GM19463 (cell line): ENCODE data around the gene PLEKHB1.

Source experiments
- ATAC-seq: cut with Tn5 transposase; IDR thresholded peaks from one replicate; pipeline ENCODE4 v1.9.1; 2021; ENCODE audit warnings: mild to moderate bottlenecking, moderate library complexity; ENCODE audit not compliant: unreplicated experiment

The PLEKHB1 gene

GRCh38 chr11:73648121-73648520, 1.7 kb downstream of the PLEKHB1 start:
- ATAC-seq = no peak

DNA sequence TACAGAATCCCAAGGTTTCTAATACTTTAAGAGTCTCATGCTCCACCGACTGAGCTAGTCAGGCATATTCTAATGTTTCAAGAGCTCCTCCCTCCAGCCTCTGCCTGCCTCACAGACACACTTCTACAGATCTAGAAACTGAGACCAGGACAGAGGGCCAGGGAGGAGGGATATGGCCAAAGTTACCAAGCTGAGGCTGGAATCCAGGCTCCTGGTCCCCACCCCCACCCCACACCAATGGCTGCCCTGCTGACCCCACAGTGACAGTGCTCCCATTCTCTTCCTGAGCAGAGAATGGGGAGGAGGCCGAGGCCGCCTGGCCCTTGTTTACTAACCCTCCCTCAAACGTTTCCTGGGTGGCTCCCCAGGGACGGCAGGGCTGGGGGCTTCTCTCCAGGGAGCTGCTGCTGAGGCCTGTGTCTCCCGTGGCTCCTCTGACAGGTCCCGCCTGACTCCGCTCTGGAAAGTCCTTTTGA, 2.2 kb downstream of the PLEKHB1 start:
- no peak for ATAC-seq

DNA sequence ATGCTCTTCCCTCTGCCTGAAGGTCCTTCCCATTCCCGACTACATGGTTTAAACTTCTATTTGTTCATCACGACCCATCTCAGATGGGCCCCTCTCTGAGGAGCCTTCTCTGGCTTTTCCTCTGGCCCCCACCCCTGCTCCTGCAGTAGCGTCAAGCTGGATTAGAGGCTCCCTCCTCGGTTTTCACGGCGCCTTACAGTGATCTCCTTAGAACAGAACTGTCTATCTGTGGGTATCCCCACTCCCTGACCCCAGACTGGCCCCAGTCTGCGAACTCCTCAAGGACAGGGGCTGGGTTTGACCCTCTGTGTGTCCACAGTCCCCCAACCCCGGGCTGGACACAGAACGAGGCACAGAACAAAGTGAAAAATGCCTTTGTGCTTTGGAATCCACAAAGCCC, 2.8 kb downstream of the PLEKHB1 start:
- ATAC-seq = no peak

- no peak for ATAC-seq
Measured at GRCh38 chr11:73650400-73650799, 4.0 kb downstream of the PLEKHB1 start.

DNA sequence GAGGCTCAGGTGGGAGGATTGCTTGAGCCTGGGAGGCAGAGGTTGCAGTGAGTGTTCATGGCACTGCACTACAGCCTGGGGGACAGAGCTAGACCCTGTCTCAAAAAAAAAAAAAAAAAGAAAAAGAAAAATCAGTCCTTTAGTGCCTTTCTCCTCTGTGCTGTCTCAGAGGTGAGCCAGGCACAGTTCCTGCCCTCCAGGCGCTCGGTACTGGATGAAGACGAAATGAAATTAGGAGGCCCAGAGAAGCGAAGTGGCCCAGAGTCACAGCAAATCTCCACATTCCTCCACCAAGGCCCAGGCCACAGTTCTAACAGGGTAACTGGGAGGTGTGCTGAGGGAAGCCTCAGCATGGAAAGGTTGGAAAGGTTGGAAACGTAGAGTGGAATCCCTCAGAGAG, 4.9 kb downstream of the PLEKHB1 start:
- ATAC-seq = no peak

GRCh38 chr11:73651661-73652045, 5.3 kb downstream of the PLEKHB1 start:
- ATAC-seq = no peak

GRCh38 chr11:73652046-73652730, 5.8 kb downstream of the PLEKHB1 start:
- no peak for ATAC-seq

DNA sequence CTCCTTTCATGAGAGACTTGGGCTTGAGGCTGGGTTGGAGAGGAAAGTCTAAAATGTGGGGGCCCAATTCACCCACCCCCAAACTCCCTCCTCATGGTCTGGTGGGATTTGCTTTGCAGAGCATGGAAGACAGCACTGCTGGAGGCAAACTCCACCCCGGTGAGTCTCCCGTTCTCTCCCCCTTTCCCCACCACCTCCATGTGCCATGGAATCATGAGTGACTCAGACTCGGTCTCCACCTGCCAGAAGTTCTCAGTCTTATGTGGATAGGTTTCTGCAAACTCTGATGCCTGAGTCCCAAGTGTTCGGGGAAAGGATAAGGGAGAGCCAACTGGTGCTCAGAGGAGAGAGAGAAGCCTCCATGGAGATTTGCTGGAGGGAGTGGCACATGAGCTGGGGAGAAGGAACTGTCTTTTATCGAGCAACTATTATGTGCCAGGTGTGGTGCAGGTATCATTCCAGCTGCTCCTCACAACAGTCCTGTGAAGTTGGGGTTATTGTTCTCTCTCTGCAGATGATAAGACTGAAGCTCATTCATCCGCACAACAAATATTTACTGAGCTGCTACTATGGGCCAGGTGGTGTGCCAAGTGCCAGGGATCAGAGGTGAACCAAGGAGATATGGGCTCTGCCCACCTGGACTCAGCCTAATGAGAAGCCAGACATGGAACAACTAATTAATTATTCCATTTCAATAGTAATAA, 6.6 kb downstream of the PLEKHB1 start:
- no peak for ATAC-seq

DNA sequence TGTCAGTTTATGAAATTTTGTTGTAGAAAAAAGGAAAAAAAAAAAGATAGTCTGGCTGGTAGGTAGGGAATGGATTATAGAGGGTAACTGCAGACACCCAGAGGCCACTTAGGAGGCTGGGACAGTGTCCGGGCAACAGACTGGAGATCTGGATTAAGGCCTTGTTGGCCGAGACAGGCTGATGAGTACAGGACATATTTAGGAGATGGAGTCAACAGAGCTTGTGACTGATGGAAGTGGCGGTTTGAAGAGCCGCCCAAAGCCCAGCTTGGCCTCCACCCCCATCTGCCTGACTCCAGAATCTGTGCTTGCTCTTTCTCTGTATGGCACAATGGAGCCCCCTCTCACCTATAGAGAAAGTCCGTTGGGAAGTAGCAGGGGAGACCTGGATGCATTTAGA, 7.6 kb downstream of the PLEKHB1 start:
- no peak for ATAC-seq

GRCh38 chr11:73654482-73655021, 8.2 kb downstream of the PLEKHB1 start:
- ATAC-seq = no peak

DNA sequence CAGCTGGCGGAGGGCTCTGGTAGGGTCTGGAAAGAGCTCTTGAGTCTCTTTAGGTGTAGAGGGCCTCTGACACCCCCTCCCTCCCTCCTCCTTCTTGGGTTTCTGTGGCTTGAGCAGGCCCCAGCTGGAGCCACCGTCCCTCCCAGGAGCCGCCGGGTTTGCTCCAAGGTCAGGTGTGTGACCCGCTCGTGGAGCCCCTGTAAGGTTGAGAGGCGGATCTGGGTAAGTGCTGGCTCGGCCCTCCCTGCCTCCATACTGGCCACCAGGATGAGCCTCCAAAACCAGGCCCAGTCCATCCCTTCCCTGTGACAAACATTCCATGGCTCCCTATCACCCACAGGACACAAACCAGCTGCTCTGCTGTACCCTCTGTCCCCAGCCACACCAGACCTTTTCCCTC, 9.3 kb downstream of the PLEKHB1 start:
- ATAC-seq = no peak

- no peak for ATAC-seq
Measured at GRCh38 chr11:73656985-73657384, 10.6 kb downstream of the PLEKHB1 start.

- no peak for ATAC-seq
Measured at GRCh38 chr11:73659961-73660360, 13.6 kb downstream of the PLEKHB1 start.

DNA sequence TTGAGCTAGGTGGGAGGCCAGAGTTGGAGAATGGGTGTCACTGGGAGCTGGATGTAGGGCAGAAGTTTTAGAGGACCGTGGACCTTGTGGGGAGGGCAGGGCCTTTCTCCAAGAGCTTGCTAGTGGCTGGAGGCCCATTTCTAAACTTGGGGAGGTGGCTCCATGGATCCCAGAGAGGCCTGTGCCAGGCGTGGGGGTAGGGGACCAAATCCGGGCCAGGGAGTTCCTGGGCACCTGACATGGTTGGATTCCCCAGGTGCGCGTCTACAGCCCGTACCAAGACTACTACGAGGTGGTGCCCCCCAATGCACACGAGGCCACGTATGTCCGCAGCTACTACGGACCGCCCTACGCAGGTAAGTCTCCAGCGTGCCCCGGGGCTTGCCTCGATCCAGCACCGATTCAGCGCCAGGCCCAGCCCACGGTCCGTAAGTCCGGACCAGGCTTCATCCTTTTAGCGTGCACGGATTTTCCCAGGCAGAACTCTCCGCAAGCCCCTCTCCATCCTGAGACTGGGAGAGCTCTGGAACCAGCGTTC, 14.2 kb downstream of the PLEKHB1 start:
- ATAC-seq = no peak

DNA sequence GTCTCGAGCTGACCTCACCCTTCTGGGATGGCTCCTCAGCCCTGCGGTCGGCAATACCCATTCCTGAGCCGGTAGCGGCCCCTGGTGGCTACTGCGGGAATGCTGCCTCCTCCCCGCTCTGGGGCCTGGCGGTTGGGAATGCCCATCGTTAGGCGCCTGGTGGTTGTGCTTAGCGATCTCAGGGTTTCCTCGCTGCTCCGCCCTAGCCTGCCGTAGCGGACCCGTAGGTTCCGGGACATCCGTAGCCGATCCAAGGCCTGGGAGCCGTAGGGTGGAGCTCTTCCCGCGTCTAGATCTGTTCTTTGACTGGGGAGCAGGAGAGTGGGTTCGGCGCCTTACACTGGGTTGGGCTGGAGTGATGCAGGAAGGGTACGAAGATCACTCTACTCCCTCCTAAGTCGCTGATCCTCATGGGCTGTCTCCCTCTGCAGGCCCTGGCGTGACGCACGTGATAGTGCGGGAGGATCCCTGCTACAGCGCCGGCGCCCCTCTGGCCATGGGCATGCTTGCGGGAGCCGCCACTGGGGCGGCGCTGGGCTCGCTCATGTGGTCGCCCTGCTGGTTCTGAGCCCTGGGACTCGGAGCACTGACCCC, 14.8 kb downstream of the PLEKHB1 start:
- peak; percentile 88 for ATAC-seq

- ATAC-seq = no peak
Measured at GRCh38 chr11:73662445-73663157, 16.2 kb downstream of the PLEKHB1 start.

- no peak for ATAC-seq
Measured at GRCh38 chr11:73663604-73664495, 17.5 kb downstream of the PLEKHB1 start.

DNA sequence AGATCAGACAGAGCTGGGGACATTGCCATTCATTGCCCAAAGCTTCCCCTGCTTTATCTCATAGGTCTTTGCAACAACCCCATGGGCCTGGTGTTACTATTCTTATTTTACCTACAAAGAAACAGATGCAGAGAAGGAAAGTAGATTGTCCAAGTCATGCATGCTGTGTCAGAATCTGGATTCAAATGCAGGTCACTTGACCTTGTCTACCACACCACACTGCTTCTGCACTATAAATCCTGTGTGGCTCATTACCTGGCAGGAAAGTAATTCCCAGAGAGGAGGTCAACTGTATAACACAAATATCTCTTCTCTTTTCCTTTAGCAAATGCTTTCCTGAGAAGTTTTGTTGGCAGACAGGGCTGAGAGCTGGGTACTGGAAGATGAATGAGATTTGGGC, 18.5 kb downstream of the PLEKHB1 start:
- ATAC-seq = no peak

- no peak for ATAC-seq
Measured at GRCh38 chr11:73667891-73668290, 21.5 kb downstream of the PLEKHB1 start.

DNA sequence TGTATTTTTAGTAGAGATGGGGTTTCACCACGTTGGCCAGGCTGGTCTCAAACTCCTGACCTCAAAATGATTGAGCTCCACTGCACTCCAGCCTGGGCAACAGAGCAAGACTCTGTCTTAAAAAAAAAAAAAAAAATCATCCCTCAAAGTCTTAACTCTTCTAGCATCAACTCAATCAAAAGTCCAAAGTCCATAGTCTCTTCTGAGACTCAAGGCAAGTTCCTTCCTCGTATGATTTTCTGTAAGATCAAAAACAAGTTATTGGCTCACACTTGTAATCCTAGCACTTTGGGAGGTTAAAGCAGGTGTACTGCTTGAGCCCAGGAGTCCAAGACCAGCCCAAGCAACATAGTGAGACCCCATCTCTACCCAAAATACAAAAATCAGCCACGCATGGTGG, 24.4 kb downstream of the PLEKHB1 start:
- no peak for ATAC-seq
